Hematopoietic multipotent progenitor cell treated with erythropoietin and hydrocortisone succinate and interleukin-3 and kit ligand, for 6 days (in vitro differentiated cells): ENCODE data around the gene MAP3K8.

Experiments
- DNase-seq: peaks from one replicate; pipeline ENCODE4 v3.0.0-alpha.2; 2015

The MAP3K8 gene

DNA sequence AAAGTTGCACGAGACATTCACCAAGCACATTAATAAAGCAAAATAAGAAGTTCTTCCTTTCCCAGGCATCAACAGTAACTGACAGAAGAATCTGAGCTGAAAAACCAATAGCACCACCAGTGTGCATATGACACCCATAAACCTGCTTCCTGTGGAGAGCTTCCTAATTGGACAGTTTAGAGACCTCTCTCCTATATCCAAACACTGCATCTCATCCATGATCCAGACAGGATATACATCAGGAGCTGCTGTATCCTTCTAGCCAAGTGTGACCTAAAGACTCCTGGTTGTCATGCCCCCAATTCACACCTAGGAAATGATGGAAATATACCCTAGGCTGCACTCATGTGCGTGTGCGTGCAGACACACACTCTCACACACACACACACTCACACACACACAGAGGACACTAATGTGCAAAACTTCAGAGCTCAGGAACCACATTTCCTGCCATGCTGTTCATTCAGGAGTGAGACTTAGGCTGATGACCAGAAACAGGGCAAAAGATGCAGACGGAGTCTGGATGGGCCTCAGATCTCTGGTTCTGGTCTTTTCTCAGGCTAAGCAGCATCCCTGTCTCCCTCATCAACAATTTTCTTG, 58.0 kb downstream of the MAP3K8 start:
- DNase-seq, result no peak

DNA sequence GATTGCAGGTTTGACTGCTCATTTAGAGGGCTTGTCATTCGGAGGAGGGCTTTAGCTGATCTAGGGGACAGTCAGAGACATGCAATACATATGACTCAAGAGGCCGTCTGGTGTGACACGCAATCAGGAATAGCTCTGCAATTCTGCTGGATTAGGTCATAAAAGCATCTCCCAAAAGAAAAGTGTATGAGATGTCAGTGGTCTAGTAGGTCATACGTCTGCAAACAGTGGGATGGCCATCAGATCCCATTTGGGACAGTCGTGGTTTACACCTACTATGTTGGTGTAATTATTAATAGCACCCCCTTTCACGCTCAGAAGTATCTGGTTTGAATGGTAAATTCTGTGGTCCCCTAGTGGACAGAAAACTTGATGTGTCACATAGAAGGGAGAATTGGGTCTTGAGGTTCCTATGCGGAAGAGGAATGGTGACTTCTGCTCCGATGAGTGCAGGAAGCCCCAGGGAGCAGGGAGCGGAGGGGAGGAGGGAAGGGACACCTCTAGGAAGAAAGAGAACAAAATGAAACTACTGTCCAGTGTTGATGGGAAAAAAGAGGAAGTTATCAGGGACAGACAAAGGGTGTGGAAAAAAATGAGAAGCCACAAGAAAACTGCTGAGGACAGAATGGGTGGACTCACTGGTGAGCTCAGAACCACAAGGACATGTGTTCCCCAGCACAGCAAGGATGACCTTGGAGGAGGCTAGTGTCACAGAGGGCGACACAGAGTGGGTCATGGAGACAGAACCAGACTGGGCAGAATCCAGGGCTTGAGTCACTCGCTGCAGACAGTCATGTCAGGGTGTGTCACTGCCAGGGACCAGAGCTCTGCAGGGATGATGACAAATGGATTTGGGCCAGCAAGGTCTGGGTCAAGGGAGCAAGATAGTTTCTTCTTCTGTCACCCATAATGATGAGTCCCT, 59.9 kb downstream of the MAP3K8 start:
- DNase-seq, result peak; percentile 87

DNA sequence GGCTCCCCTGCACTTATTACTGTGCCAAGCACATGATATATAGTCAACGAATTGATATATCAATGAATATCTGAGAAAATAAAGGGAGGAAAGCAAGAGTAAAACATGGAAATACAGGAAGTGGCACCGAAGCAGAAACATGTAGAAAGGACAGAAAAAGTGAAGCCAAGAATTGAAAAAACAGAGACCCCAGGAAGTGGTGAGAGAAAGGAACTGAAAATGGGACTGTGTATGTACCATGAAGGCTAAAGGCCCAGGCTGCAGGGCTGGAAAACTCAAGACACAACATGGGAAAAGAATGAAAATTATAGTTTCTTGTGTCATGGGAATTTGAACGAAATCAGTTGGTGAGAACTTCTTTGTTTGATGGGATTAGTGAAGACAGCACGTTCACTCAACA, 60.6 kb downstream of the MAP3K8 start:
- DNase-seq, result no peak

DNA sequence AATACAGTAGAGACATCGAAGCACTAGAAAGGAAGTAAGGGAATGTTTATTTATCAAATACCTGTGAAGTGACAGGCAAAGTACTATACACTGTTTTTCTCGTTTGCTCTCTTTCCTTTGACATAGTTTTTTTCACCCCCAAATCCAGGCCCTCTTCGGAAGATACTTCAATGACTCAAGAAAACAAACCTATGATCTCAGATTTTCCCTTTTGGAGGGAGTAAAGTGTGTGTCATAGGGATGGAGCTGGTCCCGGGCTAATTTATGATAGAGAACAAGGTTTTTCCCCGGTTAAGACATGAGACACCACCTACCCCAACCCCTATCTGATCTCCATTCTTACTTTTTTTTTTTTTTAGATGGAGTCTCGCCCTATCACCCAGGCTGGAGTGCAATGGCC, 61.7 kb downstream of the MAP3K8 start:
- DNase-seq, result no peak

DNA sequence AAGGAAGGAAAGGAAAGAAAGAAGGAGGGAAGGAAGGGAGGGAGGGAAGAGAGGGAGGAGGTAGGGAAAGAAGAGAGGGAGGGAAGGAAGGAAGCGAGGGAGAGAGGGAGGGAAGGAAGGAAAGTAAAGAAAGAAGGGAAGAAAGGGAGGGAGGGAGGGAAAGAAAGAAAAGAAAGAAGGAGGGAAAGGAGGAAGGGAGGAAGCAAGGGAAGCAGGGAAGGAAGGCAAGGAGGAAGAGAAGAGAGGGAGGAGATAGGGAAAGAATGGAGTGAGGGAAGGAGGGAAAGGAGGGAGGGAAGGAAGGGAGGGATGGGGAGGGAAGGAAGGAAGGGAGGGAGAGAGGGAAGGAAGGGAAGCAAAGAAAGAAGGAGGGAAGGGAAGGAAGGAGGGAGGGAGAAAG, 65.8 kb downstream of the MAP3K8 start:
- no peak for DNase-seq

DNA sequence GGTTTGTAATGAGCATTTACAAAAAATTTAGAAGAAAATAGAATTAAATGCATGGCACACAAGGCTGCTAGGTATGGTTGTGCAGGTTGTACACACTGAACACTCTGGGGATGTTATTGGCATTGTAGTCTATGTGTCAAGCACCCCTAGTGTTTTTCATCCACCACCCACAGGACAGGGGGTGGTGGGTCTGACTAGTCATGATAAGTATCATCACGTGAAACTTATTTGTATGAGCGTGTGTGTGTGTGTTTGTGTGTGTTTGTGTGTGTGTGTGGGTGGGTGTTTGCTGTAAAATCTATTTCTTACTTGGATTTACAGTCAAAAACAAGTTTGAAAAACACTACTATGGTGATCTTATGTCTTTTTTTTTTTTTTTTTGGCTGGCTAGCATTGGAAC, 66.5 kb downstream of the MAP3K8 start:
- peak; percentile 48 for DNase-seq

DNA sequence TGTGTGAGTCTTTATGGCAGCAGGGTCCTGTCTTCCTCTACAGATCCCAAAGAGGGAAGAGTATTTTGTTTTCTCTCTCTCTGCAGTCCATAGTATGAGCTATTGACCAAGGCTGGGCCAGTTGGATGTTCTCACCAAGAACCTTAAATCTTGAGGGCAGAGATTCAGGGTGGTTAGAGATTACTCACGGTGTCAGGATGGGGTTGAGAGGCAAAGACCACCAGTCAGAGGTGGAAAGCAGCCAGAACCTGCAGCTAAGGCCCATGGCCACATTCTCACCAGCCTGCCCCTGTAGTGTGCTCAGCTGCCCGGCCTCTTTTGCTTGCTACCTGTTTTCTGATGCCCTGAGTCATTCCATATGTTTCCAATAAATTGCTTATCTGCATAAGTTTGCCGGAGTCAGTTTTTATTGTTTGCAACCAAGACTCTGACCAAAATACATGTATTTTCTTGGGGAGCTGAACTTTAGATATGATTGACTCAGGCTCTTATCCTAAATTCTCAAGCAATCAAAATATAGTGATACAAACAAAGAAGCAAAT, 67.0 kb downstream of the MAP3K8 start:
- peak; percentile 41 for DNase-seq

DNA sequence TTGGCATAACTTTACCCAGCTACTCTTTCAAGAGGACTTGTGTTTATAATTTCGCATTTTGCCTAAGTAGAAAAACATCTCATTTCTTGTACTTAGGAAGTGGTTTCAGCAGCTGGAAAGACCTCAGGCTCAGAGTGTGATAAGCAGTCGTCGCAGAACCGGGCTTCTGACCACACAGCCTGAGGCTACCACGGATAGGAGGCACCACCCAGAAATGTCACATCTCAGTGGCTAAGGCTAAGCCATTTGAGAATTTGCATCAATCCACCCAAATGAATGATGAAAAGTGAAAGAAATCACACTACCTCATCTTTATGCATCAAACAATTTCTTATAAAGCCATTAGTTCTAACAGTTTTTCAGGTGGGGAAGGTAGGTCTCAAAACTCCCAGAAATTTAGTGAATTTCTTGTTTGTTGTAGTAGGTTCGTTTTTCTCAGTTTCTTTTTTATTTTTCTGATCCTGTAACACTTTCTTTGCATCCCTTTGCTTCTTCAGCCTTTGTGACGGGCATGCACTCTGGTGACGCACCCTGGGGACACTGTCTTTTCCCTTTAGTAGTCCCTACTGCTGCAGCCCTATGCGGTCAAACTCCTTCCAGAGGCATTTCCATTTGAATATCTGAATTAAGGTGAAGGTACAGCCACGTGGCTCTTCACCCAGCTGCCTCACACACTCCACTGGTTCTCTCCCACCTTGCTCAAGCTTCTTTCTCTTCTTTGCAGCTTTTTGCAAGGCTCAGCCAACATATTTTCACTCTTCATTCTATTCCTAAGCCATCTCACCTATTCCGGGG, 68.5 kb downstream of the MAP3K8 start:
- peak; percentile 97 for DNase-seq

DNA sequence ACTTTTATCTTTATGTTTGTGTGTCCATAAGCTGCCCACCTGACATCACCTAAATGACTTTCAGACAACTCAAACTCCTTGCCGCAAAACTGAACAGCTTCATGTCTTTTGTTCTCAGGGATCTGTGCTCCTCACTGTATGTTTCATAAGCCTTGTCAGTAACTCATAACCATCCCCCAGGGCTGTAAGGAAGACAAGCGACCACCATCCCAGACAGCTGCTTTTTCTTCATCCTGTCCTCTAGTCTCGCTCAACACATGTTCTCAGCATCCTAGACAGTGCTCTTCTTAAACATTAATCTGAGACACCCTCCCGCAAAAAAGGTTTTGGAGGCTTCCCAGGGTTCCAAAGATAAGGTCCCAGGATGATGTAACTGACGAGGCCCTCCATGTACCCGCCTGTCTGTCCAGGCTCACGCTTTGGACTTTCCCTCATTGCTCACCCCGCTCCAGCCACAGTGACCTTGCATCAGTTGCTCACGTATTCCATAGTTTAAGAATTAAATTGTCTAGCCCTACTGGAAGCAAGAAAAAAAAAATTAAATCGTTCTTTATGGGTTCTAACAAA, 69.8 kb downstream of the MAP3K8 start:
- DNase-seq, result peak; percentile 68

DNA sequence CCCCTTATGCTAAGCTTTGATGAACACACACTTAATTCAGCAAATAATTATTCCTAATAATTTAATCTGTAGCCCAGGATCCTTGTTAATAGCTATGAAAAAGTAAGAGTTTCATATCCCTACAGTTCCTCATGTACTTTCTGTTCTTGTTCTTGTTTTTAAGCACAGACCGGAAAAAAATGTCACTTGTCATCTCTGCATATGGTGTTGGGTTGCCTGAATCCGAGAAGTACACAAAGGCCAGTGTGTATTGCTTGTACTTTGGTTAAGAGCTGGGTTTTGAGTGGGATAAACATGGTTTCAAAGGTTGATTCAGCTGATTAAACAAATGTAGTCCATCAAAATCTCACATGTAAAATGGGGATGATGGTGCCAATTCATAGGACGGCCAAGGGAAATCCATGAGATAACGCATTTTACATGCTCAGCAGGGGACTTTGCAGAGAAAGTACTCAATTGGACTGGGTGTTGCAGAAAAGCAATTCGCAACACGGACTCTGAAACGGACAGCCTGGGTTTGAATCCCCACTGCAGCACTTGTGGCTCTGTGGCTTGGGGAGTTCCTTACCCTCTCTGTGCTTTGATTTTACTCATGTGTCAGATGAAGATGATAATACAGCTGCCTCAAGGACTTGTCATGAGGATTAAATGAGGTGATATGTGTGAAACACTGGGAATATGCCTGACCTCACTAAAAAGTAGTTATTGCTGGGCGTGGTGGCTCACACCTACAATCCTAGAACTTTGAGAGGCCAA, 71.7 kb downstream of the MAP3K8 start:
- no peak for DNase-seq

DNA sequence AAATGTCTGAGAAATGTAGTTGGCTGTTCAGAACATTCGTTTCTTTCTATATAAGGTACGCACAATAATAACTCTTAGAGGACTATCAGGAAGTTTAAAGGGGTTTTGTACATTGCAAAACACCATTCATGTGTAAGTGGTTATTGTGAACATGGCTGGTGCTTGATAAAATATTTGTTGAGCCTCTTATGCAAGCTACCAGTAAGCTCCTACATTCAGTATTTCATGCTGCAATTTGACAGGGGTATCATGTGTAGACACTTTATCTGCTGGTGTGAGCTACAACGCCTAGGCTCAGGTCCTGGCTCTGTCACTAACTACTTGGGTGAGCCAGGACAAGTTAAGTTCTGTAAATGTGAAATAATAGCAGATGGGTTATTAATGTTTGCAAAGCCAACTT, 75.5 kb downstream of the MAP3K8 start:
- peak; percentile 46 for DNase-seq

DNA sequence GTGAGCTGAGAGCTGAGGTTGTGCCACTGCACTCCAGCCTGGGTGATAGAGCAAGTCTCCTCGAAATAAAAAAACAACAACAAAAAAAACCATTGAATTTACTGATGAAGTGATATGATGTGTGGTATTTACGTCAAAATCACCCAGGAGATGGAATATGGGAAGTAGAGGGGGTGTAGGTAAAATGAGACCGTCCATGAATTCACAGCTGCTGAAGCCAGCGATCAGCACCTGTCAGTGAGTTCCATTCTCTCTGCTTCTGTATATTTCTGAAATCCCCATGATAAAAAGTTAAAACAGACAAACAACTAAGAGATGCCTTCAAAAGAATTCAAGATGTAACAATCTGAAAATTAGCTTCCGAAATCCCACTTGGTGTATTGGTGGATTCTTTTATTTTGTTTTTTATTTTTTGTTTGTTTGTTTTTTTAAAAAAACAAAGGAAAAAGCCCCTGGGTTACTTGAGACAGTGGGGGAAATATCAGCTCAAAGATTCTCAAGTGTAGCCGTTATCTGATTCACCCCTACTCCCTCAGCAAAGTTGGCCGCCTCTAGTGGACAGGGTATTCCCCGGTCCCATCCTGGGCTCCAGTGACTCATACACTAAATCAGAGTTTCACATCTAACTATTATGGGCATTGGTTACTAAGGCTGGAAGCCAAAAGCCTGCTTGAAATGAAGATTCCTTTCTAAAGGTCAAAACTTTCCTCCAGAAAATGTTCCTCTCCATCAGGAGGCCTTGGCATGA, 76.4 kb downstream of the MAP3K8 start:
- DNase-seq, result peak; percentile 50

DNA sequence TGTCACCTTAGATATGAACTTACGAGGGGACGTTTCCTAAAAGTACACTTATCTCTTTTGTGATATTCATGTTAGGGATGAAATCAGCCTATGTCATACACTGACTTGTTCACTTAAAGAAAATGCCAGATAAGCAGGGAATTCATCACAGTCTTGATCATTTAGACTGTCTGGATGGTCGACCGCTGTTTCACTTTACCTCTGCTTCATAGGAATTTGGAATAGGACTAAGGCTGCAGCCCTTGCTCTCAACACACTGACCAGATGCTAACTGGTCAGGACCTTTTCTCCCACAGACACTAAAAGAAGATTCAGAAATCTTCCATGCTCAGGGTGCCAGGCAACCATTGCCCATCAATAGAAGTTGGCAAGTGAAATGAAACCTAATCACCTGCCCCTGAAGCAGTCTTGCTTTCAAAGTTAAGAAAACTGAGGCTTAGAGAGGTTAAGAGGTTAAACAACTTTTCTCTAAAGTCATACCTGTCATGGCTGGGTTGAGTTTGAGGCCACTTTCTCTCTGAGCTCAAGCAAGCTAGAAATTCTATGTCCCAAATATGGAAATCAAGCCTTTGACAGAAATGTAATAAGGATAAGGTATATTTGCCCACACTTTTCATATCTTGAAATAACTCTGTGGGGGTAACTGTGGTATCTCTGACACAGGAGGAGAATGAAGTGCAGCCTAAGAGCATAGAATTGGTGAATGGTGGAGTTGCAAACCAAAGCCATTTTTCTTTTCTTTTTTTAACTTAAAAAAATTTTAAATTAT, 77.1 kb downstream of the MAP3K8 start:
- DNase-seq, result no peak
